Muscle of leg (tissue), 11 donors: ENCODE data around the gene FGF3. TPM values are rescaled to one million over a fixed set of nuclear protein-coding genes. Genes with fewer than 3 reads are reported as not detected.

Experiments used
- DNase-seq: peaks from one replicate; pipeline ENCODE4 v3.0.0; 2013
- H3K27ac ChIP-seq: one replicate; pipeline ENCODE4 v1.5.1; 2013; ENCODE audit warnings: mild to moderate bottlenecking, low read length, control low read depth
- H3K27me3 ChIP-seq: one replicate; pipeline ENCODE4 v1.6.1; 2013; ENCODE audit warnings: low read length; ENCODE audit not compliant: control insufficient read depth, insufficient read depth
- H3K36me3 ChIP-seq: one replicate; pipeline ENCODE4 v1.6.1; 2013; ENCODE audit warnings: low read length; ENCODE audit not compliant: control insufficient read depth, insufficient read depth
- H3K4me1 ChIP-seq: one replicate; pipeline ENCODE4 v1.6.1; 2013; ENCODE audit warnings: low read length; ENCODE audit not compliant: control insufficient read depth, insufficient read depth
- H3K4me3 ChIP-seq: one replicate; pipeline ENCODE4 v1.5.1; 2013; ENCODE audit warnings: low read length, control low read depth
- H3K9me3 ChIP-seq: replicated peaks from 2 replicates; pipeline ENCODE4 v1.6.1; 2013; ENCODE audit warnings: low read depth, low read length; ENCODE audit not compliant: control insufficient read depth
- WGBS: methylation state at CpG from one replicate; pipeline ENCODE4 v1.1.5; 2013; ENCODE audit warnings: missing lambda C conversion rate; ENCODE audit not compliant: insufficient coverage; 5-methylcytosine and 5-hydroxymethylcytosine counted together
- polyA plus RNA-seq, 8 donors: library from polyadenylated mRNA; unstranded; fragments of 120-200 nt; gene quantifications; one replicate each; pipeline versions ENCODE4 v1.2.1 to v1.2.3, GENCODE V29; 2013; ENCODE audit warnings: inconsistent platforms in 1 of 8, low replicate concordance in 1 of 8; ENCODE audit not compliant: insufficient read length in 8 of 8, insufficient read depth in 1 of 8
- total RNA-seq: library from RNA; stranded (reverse); fragments of 120-200 nt; gene quantifications from one replicate; pipeline ENCODE4 v1.2.4, GENCODE V29; 2013

FGF3 gene
- total and polyA plus RNA-seq, 9 donors, result 0.09 to 0.12 (median 0.10) TPM; not detected in 6

DNA sequence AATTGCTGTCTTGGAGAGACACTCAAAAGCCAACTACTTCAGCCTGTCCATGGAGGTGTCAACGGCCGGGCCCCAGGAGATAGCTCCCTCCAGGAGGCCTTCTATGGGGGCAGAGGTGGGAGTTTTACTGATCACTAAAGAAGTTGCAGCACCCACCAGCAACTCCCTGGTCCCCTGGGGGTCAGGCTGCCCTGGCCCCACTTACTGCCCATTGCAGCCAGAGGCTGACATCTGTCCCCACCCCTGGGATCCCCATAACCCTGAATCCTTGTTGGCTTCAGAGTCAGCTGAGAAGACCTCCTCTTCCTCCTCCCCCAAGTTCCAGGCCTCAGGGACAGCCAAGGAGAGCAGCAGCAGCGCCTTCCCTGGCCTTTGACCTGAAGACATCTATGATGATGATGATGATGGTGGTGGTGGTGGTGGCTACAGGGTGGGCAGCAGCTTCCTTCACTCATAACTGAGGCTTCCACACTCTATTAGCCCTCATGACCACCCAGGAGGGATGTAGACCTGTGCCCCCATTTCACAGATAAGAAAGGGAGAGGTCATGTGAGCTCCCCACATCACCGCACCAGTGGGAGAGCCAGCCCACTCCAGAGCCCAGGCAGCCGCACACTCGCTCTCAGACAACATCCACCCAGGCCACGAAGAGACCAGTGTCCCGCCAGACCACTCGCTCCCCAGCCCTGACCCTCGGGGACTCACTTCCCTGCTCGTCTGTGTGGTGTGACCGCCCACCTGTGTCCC is 43.8 kb upstream of the FGF3 start:
- Histone ChIP-seq H3K36me3 (no peaks in the 10 kb centered on the region), H3K27ac (no peak overlapping the region), H3K4me1 (peaks cover 3% of the 10 kb centered on the region), H3K27me3 (peaks cover 26% of the 10 kb centered on the region), H3K4me3 (no peak overlapping the region), H3K9me3 (no peaks in the 10 kb centered on the region)
- WGBS, result 87% methylated on average over 8 of the region's 12 CpGs
- no peak for DNase-seq

DNA sequence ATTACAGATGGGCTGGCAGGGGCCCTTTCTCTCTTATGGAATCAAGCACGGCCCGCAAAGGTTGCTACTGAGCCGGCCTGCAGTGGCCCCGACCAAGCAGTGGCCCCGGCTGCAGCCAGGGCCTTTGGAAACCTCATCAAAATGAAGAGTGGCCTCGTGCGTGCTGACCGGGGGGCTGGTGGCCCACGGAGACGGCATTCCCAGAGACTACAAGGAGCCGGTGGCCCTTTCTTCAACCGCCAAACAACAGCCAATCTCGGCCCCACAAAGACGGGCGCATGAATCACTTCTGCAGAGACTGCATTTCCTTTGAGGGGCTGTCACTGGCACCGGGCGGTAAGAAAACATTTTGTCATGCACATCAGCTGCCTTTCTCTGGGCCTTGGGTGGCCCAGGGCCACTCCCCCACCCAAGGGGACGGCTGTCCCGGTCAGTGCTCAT is 43.1 kb upstream of the FGF3 start:
- 42% methylated on average over 19 of the region's 19 CpGs for WGBS
- Histone ChIP-seq H3K36me3 (no peaks in the 10 kb centered on the region), H3K4me1 (no peaks in the 10 kb centered on the region), H3K4me3 (no peak overlapping the region), H3K27ac (no peak overlapping the region), H3K9me3 (no peaks in the 10 kb centered on the region), H3K27me3 (peaks cover 20% of the 10 kb centered on the region)
- DNase-seq, result no peak

DNA sequence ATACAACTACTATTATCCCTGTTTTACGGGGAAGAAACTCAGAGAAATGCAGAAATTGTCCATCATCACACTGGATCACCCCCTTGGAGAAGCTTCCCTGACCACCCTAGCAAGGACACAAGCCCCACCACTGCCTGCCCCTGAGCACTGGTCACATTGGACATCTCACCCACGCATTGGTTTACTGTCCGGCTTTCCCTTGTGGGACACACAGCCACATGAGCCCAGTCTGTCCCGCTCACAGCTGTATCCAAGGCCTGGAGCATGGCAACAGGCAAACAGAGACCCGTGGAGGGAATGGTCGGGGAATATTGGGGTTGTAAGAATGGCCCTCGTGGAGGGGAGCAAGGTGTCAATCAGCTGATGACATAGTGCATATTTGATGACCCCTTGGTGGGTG is 42.7 kb upstream of the FGF3 start:
- Histone ChIP-seq H3K36me3 (no peaks in the 10 kb centered on the region), H3K9me3 (no peaks in the 10 kb centered on the region), H3K4me1 (no peaks in the 10 kb centered on the region), H3K27ac (no peak overlapping the region), H3K4me3 (no peak overlapping the region), H3K27me3 (peaks cover 20% of the 10 kb centered on the region)
- no peak for DNase-seq
- 57% methylated on average over 6 of the region's 7 CpGs for WGBS

DNA sequence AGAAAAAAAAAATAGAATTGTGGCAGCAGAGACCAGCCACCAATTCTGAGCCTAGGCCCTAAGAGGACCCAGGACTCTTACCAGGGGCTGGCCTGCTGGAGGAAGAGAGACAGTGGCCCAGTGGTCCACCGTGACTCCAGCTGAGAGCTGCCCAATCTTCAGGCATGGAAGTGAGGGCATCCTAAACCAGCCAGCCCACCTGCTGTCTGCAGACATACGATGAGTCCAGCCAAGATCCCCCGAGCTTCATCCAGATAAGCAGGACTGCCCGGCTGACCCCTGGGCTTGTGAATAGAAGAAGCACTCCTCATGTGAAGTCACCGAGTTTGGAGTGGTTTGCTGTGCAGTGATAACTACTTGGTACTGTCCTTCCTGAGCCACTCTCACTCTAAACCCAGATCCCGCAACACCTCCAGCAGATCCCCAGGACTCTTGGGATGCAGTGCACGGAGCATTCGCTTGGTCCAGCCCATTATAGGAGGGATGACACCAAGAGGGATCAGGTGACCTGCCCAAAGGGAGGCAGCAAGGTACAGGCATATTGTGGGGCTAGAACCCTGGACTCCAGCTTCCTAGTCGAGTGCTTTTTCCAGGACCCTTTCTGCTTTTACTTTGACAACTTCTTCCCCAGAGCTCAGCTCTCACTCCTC is 41.7 kb upstream of the FGF3 start:
- no peak overlapping the region for H3K27ac ChIP-seq
- 80% methylated on average over 8 of the region's 9 CpGs for WGBS
- no peaks in the 10 kb centered on the region for H3K9me3 ChIP-seq
- DNase-seq, result no peak
- H3K4me1 ChIP-seq, result no peaks in the 10 kb centered on the region
- H3K4me3 ChIP-seq, result no peak overlapping the region
- H3K36me3 ChIP-seq, result no peaks in the 10 kb centered on the region
- peaks cover 20% of the 10 kb centered on the region for H3K27me3 ChIP-seq

DNA sequence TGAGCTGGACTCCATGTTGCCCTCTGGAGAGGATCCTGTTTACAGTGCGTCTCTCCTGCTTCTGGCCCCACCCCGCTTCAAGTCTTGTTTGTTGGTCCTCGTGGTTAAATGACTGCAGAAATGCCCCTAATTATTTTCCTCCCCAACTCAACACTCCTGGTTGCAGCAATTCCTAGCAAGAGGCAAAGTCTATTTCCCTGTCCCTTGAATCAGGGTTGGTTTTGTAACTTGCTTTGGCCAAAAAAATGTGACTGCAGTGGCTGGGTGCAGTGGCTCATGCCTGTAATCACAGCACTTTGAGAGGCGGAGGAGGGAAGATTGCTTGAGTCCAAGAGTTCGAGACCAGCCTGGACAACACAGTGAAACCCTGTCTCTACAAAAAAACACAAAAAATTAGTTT is 41.0 kb upstream of the FGF3 start:
- Histone ChIP-seq H3K4me1 (no peaks in the 10 kb centered on the region), H3K4me3 (no peak overlapping the region), H3K27ac (no peak overlapping the region), H3K9me3 (no peaks in the 10 kb centered on the region), H3K36me3 (no peaks in the 10 kb centered on the region), H3K27me3 (peaks cover 20% of the 10 kb centered on the region)
- DNase-seq, result no peak
- WGBS, result 100% methylated on average over 1 of the region's 5 CpGs

DNA sequence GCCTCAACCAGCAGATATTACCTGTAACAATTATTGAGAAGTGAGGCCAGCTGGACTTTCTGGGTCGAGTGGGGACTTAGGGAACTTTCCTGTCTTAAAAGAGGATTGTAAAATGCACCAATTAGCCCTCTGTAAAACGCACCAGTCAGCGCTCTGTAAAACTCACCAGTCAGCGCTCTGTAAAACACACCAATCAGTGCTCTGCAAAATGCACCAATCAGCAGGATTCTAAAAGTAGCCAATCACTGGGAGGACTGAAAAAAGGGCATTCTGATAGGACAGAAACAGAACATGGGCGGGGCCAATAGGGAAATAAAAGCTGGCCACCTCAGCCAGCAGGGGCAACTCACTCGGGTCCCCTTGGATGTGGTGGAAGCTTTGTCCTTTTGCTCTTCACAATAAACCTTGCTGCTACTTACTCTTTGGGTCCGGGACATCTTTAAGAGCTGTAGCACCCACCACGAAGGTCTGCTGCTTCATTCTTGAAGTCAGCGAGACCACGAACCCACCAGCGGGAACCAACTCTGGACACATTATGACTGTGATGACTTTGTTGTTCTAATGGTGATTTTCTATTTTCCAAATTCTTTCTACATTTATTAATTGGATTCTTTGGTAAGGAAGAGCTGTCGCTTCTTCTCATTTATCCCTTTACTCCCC is 40.2 kb upstream of the FGF3 start:
- peaks cover 17% of the 10 kb centered on the region for H3K27me3 ChIP-seq
- 52% methylated on average over 2 of the region's 12 CpGs for WGBS
- H3K4me1 ChIP-seq, result no peaks in the 10 kb centered on the region

DNA sequence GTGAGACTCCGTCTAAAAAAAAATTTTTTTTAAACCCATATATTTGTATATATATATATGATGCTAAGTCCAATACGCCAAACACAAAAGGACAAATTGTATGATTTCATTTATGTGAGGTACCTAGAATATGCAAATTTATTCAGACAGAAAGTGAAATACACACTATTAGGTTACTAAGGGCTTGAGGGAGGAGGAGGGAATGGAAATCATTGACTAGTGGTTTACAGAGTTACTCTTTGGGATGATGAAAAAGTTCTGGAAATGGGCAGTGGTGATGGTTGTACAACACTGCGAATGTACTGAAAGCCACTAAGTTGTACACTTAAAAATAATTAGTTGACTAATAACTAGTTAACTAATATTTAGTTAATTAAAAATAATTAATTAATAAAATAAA is 36.2 kb upstream of the FGF3 start:
- Histone ChIP-seq H3K27ac (no peak overlapping the region), H3K27me3 (peaks cover 20% of the 10 kb centered on the region), H3K9me3 (peaks cover 3% of the 10 kb centered on the region), H3K4me3 (no peak overlapping the region), H3K36me3 (no peaks in the 10 kb centered on the region), H3K4me1 (no peaks in the 10 kb centered on the region)
- DNase-seq, result no peak
- no CpG with 5 or more reads among the region's 3 CpGs for WGBS

More for the DNA sequence above, 40.2 kb upstream of the FGF3 start:
- Histone ChIP-seq H3K36me3 (no peaks in the 10 kb centered on the region), H3K4me3 (no peak overlapping the region), H3K27ac (no peak overlapping the region), H3K9me3 (no peaks in the 10 kb centered on the region)
- no peak for DNase-seq

DNA sequence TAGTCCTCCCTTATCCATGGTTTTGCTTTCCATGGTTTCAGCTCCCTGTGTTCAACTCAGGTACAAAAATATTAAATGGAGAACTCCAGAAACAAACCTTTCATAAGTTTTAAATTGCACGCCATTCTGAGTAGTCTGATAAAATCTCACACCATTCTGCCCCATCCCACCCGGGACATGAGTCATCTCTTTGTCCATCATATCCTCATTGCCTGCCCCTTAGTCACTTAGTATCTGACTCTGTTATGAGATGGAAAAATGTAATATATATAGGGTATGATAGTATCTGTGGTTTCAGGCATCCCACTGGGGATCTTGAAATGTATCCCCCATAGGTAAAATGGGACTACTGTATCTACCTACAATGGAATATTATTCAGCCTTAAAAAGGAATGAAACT is 35.5 kb upstream of the FGF3 start:
- peaks cover 19% of the 10 kb centered on the region for H3K27me3 ChIP-seq
- WGBS, result 71% methylated on average over 1 of the region's 2 CpGs
- H3K36me3 ChIP-seq, result no peaks in the 10 kb centered on the region
- no peak for DNase-seq
- H3K4me1 ChIP-seq, result no peaks in the 10 kb centered on the region
- peaks cover 3% of the 10 kb centered on the region for H3K9me3 ChIP-seq
- H3K27ac ChIP-seq, result no peak overlapping the region
- no peak overlapping the region for H3K4me3 ChIP-seq

DNA sequence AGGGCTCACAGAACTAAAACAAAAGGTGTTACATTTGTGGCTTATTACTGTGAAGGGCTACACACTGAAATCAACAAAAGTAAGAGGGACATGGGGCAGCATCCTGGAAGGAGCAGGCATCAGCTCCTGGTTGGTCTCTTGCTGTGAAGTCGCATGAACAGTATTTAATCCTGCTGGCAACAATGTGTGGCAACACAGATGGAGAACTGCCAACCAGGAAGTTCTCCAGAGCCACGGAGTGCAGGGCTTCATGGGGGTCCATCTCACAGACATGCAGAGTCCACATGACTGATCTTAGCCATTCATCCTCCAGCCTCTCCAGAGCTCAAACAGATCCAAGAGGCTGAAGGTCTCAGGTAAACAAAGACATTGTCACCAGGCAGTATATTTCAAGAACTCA is 32.8 kb upstream of the FGF3 start:
- WGBS, result no CpG with 5 or more reads among the region's 2 CpGs
- Histone ChIP-seq H3K4me1 (no peaks in the 10 kb centered on the region), H3K36me3 (no peaks in the 10 kb centered on the region), H3K9me3 (peaks cover 3% of the 10 kb centered on the region), H3K27me3 (peaks cover 15% of the 10 kb centered on the region), H3K27ac (no peak overlapping the region), H3K4me3 (no peak overlapping the region)
- DNase-seq, result no peak

DNA sequence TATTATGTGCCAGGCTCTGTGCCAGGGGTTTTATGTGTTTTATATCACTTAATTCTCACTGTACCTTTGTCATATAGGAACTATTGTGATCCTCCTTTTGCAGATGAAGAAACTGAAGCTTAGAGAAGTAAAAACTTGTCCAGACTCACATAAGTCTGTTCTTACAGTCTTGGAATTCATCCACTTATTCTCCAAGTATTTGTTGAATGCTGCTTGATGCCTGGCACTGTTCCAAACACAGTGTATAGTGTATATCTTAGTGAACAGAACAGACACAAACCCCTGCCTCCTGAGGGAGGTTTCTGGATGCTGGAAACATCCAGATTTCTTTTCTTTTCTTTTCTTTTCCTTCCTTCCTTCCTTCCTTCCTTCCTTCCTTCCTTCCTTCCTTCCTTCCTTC is 29.0 kb upstream of the FGF3 start:
- H3K4me3 ChIP-seq, result no peak overlapping the region
- peaks cover 19% of the 10 kb centered on the region for H3K27me3 ChIP-seq
- DNase-seq, result peak; percentile 92
- no peaks in the 10 kb centered on the region for H3K36me3 ChIP-seq
- no peaks in the 10 kb centered on the region for H3K4me1 ChIP-seq
- peaks cover 3% of the 10 kb centered on the region for H3K9me3 ChIP-seq
- H3K27ac ChIP-seq, result no peak overlapping the region
